Tibial artery (tissue), 4 donors: Measurements from ENCODE around the gene SH3RF3.

Experiments used
- DNase-seq, 2 donors: peaks; one replicate each; pipeline ENCODE4 v3.0.0-alpha.2; 2019
- H3K27ac ChIP-seq, 2 donors: fragments of 200-600 bp; sonication (generic) in 1 of 2; 1 replicate in 1 of 2; 2 replicates in 1 of 2; pipeline ENCODE4 v1.5.1; 2018 to 2019; ENCODE audit warnings: mild to moderate bottlenecking in 1 of 2
- H3K27me3 ChIP-seq, 2 donors: fragments of 200-600 bp; sonication (generic) in 1 of 2; one replicate each; pipeline versions ENCODE4 v1.5.1 to v1.6.0; 2016 to 2019
- H3K36me3 ChIP-seq, 3 donors: fragments of 200-600 bp; sonication (generic) in 2 of 3; one replicate each; pipeline ENCODE4 v1.5.1; 2016 to 2019; ENCODE audit warnings: mild to moderate bottlenecking in 2 of 3
- H3K4me1 ChIP-seq, 4 donors: fragments of 200-600 bp; sonication (generic) in 2 of 4; 1 replicate in 3 of 4; 2 replicates in 1 of 4; pipeline ENCODE4 v1.5.1; 2016 to 2019
- H3K4me3 ChIP-seq, 2 donors: fragments of 200-600 bp; sonication (generic) in 1 of 2; 1 replicate in 1 of 2; 2 replicates in 1 of 2; pipeline ENCODE4 v1.5.1; 2018 to 2019; ENCODE audit warnings: mild to moderate bottlenecking in 2 of 2
- H3K9me3 ChIP-seq, 3 donors: fragments of 200-600 bp; sonication (generic) in 1 of 3; one replicate each; pipeline ENCODE4 v1.5.1; 2016 to 2019
- intact Hi-C: fragments of 100-400 bp; cut with DNase I; formaldehyde crosslinking; loops from one replicate; pipeline ENCODE4 v1.15.0; 2023; ENCODE audit warnings: low total_unique reads
- TF ChIP-seq, protein P1 (sequence below), 2 experiments: fragments of 200-600 bp in 1 of 2; fragments of 450-650 bp in 1 of 2; IDR thresholded peaks; one replicate each; pipeline ENCODE4 v1.5.1; 2017 to 2019; ENCODE audit warnings: antibody characterized with exemption in 2 of 2, mild to moderate bottlenecking in 1 of 2, moderate library complexity in 1 of 2

The SH3RF3 gene

DNA sequence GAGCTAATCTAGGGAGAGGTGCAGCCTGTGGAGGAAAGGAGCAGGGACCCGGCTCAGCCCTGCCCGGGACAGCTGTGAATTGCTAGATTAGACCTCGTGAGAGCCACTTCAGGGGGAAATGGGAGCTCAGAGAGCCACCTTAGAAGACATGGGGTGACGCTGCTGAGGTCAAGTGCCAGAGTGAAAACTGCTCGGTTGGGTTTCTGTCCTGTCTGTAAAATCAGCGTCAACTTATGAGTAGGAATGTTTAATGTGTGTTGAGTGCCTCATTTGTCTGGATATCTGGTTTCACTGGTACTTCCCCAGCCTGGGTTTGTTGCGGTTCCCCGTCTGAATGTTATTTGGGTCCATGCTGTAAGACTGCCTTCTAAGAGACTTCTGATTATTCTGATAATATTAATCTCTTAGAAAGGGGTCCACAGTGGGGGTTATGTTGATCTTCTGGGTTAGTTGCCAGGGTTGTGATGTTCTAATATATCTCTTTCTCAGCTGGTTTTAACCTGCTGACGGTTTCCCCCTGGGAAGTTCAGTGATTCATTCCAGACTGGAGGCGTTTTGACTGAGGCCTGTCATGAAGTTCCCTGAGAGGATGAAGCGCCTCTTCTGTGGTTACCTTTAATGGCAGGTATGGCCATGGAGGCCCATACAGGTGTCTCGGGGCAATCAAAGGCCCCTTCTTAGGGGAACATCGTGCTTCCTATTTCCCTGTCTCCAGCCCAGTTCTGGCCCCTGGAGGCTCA, 175.9 kb downstream of the SH3RF3 start:
- peaks cover 0 to 50% (median 6%) of the 10 kb centered on the region in 4 donors for H3K4me1 ChIP-seq
- intact Hi-C loops, result no loop called here
- no peaks in the 10 kb centered on the region for H3K9me3 ChIP-seq
- TF ChIP-seq, protein P1, sequence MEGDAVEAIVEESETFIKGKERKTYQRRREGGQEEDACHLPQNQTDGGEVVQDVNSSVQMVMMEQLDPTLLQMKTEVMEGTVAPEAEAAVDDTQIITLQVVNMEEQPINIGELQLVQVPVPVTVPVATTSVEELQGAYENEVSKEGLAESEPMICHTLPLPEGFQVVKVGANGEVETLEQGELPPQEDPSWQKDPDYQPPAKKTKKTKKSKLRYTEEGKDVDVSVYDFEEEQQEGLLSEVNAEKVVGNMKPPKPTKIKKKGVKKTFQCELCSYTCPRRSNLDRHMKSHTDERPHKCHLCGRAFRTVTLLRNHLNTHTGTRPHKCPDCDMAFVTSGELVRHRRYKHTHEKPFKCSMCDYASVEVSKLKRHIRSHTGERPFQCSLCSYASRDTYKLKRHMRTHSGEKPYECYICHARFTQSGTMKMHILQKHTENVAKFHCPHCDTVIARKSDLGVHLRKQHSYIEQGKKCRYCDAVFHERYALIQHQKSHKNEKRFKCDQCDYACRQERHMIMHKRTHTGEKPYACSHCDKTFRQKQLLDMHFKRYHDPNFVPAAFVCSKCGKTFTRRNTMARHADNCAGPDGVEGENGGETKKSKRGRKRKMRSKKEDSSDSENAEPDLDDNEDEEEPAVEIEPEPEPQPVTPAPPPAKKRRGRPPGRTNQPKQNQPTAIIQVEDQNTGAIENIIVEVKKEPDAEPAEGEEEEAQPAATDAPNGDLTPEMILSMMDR (IDR thresholded peaks at IDR 0.05), result no peak
- DNase-seq, result no peak
- H3K4me3 ChIP-seq, result no peak overlapping the region
- H3K27me3 ChIP-seq, result no peaks in the 10 kb centered on the region
- no peak overlapping the region for H3K27ac ChIP-seq
- no peaks in the 10 kb centered on the region for H3K36me3 ChIP-seq

DNA sequence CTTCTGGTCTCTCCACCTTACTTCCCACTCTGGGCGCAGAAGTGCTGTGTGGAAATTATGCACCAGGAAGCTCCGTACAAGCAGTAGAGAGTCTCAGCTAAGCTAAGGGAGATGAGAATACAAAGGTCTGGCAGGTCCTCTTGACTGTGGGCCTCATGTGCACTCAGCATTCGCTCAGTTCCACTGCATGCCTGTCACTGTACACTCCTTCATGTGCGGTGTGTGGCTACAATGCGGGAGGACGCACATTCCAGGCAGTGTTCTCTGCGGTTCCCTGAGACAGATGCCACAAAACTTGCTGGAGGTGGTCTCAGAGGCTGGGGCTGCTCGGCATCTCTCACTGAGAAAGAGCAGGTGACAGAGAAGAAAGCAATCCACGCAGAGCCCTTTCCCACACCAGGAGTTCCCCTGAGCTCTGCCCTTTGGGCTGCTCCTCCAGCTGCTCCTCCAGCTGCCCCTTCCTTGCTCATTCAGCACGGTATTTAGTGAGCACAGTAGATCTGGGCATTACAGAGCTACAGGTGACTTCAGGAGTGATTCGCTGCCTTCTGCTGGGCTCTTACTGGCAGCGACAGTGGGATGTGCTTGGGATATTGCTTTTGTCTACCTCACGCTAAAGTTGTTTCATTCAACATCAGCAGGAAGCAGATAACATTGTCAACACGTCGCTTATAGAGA, 176.6 kb downstream of the SH3RF3 start:
- no peak for DNase-seq
- Histone ChIP-seq H3K36me3 (no peaks in the 10 kb centered on the region), H3K4me1 (peaks cover 0 to 45% (median 2%) of the 10 kb centered on the region in 4 donors), H3K27me3 (no peaks in the 10 kb centered on the region), H3K27ac (no peak overlapping the region), H3K9me3 (no peaks in the 10 kb centered on the region), H3K4me3 (no peak overlapping the region)
- TF ChIP-seq, protein P1 (IDR thresholded peaks at IDR 0.05), result no peak
- intact Hi-C loops, result no loop called here

DNA sequence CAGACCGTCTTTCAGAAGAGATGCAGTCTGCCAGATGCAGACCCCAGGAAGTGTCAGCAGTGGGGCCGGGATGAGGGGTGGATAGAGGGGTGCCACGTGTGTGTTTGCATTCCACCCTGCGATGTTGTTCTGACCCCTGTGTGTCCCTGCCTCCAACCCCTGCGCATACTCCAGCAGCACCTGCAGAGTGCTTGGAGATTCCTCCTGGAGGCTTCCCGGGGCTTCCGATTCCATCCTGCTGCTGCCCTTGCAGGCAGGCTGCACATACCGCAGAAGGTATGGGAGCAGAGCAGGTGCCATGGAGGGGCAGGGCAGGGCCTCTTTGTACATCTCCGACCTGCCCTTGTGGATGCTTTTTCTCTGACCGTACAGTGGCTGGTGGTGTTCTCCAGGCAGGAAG, 177.2 kb downstream of the SH3RF3 start:
- H3K36me3 ChIP-seq, result no peaks in the 10 kb centered on the region
- no peak for DNase-seq
- peaks cover 0 to 43% (median 2%) of the 10 kb centered on the region in 4 donors for H3K4me1 ChIP-seq
- intact Hi-C loops, result no loop called here
- H3K9me3 ChIP-seq, result no peaks in the 10 kb centered on the region
- TF ChIP-seq, protein P1 (IDR thresholded peaks at IDR 0.05), result no peak
- H3K27ac ChIP-seq, result no peak overlapping the region
- no peaks in the 10 kb centered on the region for H3K27me3 ChIP-seq
- H3K4me3 ChIP-seq, result no peak overlapping the region

DNA sequence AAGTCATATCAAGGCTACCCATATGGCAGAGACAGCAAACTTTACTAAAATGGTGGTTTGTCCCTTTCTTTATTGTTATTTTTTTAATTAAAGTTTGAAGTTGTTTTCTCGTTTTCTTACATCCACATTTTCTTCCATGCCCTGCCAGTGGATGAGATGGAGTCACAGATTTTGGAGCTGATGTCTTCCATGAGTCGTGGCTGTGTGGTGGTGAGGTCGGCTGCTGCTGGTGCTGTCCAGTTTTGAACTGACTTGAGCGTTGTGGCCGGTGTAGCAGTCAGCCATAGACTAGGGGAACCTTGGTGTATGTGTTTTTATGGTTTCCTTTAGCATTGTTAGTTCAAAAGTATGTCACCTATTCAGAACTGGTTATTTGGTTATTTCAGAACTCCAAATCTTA, 182.8 kb downstream of the SH3RF3 start:
- Histone ChIP-seq H3K4me3 (no peak overlapping the region), H3K4me1 (no peaks in the 10 kb centered on the region), H3K27me3 (no peaks in the 10 kb centered on the region), H3K9me3 (no peaks in the 10 kb centered on the region), H3K36me3 (no peaks in the 10 kb centered on the region), H3K27ac (no peak overlapping the region)
- TF ChIP-seq, protein P1 (IDR thresholded peaks at IDR 0.05), result no peak
- DNase-seq, result no peak
- intact Hi-C loops, result no loop called here

DNA sequence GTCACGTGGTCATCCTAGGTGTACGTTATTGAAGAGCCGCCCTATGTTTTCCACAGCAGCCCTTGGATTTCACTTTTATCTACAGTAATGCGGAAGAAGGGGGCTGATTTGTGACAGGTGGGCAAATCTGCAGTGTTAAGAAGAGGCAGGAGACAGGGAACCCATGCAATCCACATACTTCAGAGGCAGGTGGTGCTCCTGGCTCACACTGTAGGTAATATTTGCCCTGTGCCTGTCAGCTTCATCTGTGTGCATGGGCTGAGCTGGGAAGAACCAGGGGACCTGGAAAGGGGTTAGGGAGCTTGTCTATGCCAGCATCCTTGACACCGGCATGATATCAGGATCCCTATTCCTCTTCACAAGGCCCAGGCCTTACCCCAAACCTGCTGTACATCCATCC, 183.9 kb downstream of the SH3RF3 start:
- peaks cover 0 to 9% (median 8%) of the 10 kb centered on the region in 4 donors for H3K4me1 ChIP-seq

More for the DNA sequence above, 183.9 kb downstream of the SH3RF3 start:
- TF ChIP-seq, protein P1 (IDR thresholded peaks at IDR 0.05), result no peak
- Histone ChIP-seq H3K9me3 (no peaks in the 10 kb centered on the region), H3K4me3 (no peak overlapping the region), H3K27ac (no peak overlapping the region), H3K27me3 (no peaks in the 10 kb centered on the region), H3K36me3 (no peaks in the 10 kb centered on the region)
- DNase-seq, result no peak
- intact Hi-C loops, result no loop called here
